Mononuclear cell (primary cell): ENCODE data around the gene FBXL2. TPM values are rescaled to one million over a fixed set of nuclear protein-coding genes. Genes with fewer than 3 reads are reported as not detected.
"Not testable (repeated sequence)": the region's sequence is repeated elsewhere in the genome, so short reads cannot be mapped to it uniquely, and the experiment has no call there.

Source experiments
- H3K27me3 ChIP-seq: 2 replicates; pipeline ENCODE4 v1.6.0; 2011; ENCODE audit warnings: low read length, control low read depth; ENCODE audit not compliant: insufficient read depth
- H3K4me1 ChIP-seq: 2 replicates; pipeline ENCODE4 v1.5.1; 2011; ENCODE audit warnings: mild to moderate bottlenecking, low read length, control low read depth; ENCODE audit not compliant: insufficient read depth
- H3K4me3 ChIP-seq: 2 replicates; pipeline ENCODE4 v1.5.1; 2011; ENCODE audit warnings: mild to moderate bottlenecking, low read length, moderate library complexity
- H3K9me3 ChIP-seq: 2 replicates; pipeline ENCODE4 v1.5.1; 2011; ENCODE audit warnings: low read depth, mild to moderate bottlenecking, control low read depth, low read length
- total RNA-seq: library from RNA; depleted of rRNA; stranded (reverse); fragments of >200 nt; gene quantifications from one replicate; pipeline ENCODE4 v1.2.3, GENCODE V29; 2012

Gene FBXL2
- total RNA-seq, 1 donor = 0.10 TPM

DNA sequence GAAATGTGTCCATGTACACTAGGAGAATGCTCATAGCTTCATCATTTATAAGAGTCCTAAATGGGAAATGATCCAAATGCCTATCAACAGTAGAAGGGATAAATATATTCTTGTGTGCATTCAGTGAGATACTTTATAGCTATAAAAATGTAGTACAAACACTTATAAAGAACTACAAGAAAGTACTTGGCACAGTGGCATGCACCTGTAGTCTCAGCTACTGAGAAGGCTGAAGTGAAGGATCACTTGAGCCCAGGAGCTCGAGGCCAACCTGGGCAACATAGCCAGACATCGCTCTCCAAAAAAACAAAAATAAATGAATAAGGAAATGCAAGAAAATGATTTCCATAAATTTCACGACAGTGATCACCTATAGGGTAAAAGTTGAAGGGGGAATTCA lies 3.6 kb upstream of the FBXL2 start:
- Histone ChIP-seq H3K4me1 (peaks cover 11% of the 10 kb centered on the region), H3K9me3 (no peaks in the 10 kb centered on the region), H3K4me3 (no peak overlapping the region), H3K27me3 (peaks cover 19% of the 10 kb centered on the region)

DNA sequence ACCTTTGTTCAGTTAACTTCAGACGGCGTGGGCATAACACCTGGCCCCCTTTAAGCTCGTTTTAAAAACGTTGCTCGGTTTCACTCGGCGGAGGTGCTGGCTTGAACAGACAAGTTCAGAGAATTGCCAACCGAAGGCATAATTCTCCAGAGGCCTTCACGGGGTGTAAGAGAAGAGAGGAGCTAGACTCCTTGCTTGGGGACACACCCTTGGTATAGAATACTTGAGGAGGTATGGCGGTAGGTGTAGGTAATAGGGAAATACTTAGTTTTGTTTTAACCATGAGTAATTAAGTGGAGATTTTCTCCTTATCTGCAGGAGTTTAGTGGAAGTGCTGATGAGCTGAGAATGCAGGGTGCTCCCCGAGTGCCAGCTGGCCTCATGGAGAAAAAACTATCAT lies 921 bp downstream of the FBXL2 start:
- H3K9me3 ChIP-seq = no peaks in the 10 kb centered on the region
- peaks cover 27% of the 10 kb centered on the region for H3K27me3 ChIP-seq
- H3K4me3 ChIP-seq = no peak overlapping the region
- H3K4me1 ChIP-seq = peaks cover 11% of the 10 kb centered on the region

- H3K9me3 ChIP-seq = peaks cover 5% of the 10 kb centered on the region
Observed at GRCh38 chr3:33287672-33288282, 10.5 kb downstream of the FBXL2 start.

DNA sequence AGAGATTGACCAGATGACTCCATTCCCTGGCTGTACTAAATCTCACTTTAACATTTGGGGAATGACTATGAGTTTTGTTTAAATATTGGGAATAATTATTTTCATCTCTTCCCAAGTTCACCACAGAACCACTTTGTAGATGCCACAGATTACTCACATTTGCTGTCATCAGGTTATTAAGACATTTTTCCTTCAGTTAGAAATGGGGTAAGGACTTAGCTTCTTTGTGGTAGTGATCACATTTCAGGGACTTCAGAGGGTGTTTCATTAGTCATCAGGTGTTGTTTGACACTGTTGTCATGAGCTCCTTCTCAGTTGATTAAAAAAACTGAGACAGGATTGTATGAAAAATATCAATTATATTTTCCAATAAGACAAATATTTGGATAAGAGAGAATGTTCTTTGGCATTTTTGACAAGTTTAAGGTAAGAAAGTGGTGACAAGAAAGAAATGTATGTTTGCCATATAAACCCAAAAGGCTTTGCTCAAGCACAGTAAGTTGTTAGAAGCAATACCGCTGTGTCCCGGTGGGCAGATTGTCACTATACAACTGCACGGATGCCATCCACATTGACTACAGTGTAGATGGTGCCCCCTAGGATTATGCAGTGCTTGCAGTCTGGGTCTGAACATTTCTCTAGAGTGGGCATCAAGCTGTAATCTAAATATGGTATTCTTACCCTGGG lies 22.3 kb downstream of the FBXL2 start:
- Histone ChIP-seq H3K9me3 (no peaks in the 10 kb centered on the region), H3K27me3 (no peaks in the 10 kb centered on the region), H3K4me1 (no peaks in the 10 kb centered on the region)

More at GRCh38 chr3:33287672-33288282, 10.5 kb downstream of the FBXL2 start:
- Histone ChIP-seq H3K27me3 (peaks cover 6% of the 10 kb centered on the region), H3K4me3 (no peak overlapping the region), H3K4me1 (no peaks in the 10 kb centered on the region)

GRCh38 chr3:33312361-33312760 lies 35.1 kb downstream of the FBXL2 start:
- Histone ChIP-seq H3K4me1 (no peaks in the 10 kb centered on the region), H3K9me3 (no peaks in the 10 kb centered on the region), H3K27me3 (no peaks in the 10 kb centered on the region), H3K4me3 (no peak overlapping the region)

More for the DNA sequence above, 22.3 kb downstream of the FBXL2 start:
- no peak overlapping the region for H3K4me3 ChIP-seq

- Histone ChIP-seq H3K4me3 (no peak overlapping the region), H3K4me1 (no peaks in the 10 kb centered on the region), H3K9me3 (no peaks in the 10 kb centered on the region), H3K27me3 (no peaks in the 10 kb centered on the region)
Observed at GRCh38 chr3:33313331-33313730, 36.1 kb downstream of the FBXL2 start.

- Histone ChIP-seq H3K9me3 (no peaks in the 10 kb centered on the region), H3K4me1 (no peaks in the 10 kb centered on the region), H3K4me3 (no peak overlapping the region), H3K27me3 (no peaks in the 10 kb centered on the region)
Observed at GRCh38 chr3:33314993-33315392, 37.8 kb downstream of the FBXL2 start.

DNA sequence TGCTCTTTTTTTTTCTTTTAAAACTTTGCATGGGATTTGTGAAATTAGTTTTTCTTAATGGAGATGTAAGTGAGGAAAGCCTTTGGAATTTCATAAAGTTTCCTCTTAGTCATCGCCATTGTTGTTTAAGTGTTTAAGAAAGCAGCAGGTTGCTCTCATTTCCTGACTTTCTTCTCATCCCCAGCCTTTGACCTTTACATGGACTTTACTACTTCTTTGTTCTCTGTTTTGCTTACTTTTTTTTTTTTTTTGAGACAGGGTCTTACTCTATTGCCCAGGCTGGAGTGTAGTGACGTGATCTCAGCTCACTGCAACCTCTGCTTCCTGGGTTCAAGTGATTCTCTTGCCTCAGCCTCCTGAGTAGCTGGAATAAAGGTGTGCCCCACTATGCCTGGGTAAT lies 38.6 kb downstream of the FBXL2 start:
- Histone ChIP-seq H3K4me1 (no peaks in the 10 kb centered on the region), H3K27me3 (no peaks in the 10 kb centered on the region), H3K4me3 (no peak overlapping the region), H3K9me3 (no peaks in the 10 kb centered on the region)

GRCh38 chr3:33317963-33318709 lies 40.9 kb downstream of the FBXL2 start:
- no peaks in the 10 kb centered on the region for H3K27me3 ChIP-seq
- no peaks in the 10 kb centered on the region for H3K9me3 ChIP-seq
- H3K4me1 ChIP-seq = no peaks in the 10 kb centered on the region
- H3K4me3 ChIP-seq = no peak overlapping the region

DNA sequence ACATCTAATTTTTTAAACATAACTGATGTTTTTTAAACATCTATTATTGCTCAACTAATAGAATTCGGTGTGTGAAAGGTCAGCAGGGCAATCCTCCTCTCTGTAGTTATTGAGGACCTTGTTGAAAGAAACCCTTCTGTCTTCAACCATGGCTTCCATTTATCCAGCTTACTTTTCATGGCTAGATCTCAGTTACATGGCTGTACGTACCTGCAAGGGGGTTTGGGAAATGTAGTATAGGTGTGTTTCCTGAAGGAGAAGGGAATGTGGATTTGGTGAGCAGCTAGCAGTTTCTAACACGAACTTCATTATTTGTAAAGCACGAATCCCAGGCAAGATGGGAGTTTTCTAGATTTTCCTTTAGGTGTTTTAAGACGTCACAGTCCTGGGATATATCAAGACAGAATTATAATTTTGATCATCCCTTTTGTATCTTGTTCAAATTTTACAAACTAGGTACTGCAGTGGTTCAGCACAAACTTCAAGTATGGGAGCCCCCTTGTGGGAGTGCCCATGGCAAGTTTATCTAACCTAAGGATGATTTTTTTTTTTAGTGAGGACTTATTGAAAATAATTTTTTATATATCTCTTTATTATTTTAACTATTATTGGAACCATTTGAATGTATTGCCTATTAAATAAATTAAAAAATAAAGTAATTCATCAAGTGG lies 41.6 kb downstream of the FBXL2 start:
- no peaks in the 10 kb centered on the region for H3K4me1 ChIP-seq
- no peak overlapping the region for H3K4me3 ChIP-seq
- H3K27me3 ChIP-seq = no peaks in the 10 kb centered on the region
- no peaks in the 10 kb centered on the region for H3K9me3 ChIP-seq

DNA sequence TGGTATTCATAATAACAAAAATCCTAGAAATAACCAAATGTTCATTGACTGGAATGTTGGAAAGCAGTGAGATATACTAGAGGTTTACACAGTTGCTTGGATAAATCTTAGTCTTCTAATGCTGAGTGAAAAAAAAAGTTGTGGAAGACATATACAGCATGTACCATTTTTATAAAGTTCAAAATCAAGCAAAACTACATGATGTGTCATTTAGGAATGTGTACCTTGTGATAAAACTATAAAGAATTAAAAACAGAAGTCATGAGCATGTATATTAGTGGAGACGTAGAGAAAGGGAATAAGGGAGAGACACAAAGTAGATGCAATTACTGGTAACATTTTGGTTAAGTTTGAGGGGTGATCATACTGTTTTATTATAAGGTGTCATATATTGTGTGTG lies 45.2 kb downstream of the FBXL2 start:
- Histone ChIP-seq H3K4me1 (no peaks in the 10 kb centered on the region), H3K27me3 (no peaks in the 10 kb centered on the region), H3K9me3 (no peaks in the 10 kb centered on the region), H3K4me3 (no peak overlapping the region)

GRCh38 chr3:33331414-33331813 lies 54.2 kb downstream of the FBXL2 start:
- no peaks in the 10 kb centered on the region for H3K27me3 ChIP-seq
- peaks cover 9% of the 10 kb centered on the region for H3K9me3 ChIP-seq
- H3K4me3 ChIP-seq = no peak overlapping the region
- H3K4me1 ChIP-seq = no peaks in the 10 kb centered on the region

DNA sequence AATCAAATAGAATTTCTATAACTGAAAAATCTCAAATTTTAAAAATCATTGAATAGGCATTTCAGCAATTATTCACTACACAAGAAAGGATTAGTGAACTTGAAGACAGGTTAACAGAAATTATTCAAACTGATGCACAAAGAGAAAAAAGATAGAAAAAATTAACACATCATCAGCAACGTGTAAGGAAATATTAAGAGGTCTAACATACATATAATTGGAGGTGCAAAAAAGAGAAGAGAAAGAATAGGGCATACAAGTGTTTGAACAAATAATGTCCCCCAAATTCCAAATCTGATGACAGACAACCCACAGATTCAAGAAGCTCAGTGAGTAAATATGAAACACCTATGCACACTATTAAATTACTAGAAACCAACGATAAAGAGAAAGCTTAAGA lies 57.1 kb downstream of the FBXL2 start:
- H3K4me1 ChIP-seq = no peaks in the 10 kb centered on the region
- H3K4me3 ChIP-seq = no peak overlapping the region
- peaks cover 9% of the 10 kb centered on the region for H3K9me3 ChIP-seq
- no peaks in the 10 kb centered on the region for H3K27me3 ChIP-seq

DNA sequence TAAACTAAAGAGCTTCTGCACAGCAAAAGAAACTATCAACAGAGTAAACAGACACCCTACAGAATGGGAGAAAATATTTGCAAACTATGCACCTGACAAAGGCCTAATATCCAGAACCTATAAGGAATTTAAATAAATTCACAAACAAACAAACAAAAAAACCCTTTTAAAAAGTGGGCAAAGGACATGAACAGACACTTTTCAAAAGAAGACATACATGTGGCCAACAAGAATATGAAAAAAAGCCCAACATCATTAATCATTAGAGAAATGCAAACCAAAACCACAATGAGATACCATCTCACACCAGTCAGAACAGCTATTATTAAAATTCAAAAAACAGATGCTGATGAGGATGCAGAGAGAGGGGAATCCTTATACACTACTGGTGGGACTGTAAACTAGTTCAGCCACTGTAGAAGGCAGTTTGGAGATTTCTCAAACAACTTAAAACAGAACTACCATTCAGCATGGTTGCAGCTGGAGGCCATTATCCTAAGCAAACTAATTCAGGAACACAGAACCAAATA lies 61.8 kb downstream of the FBXL2 start:
- not testable (repeated sequence) for H3K4me1 ChIP-seq, H3K9me3 ChIP-seq, H3K4me3 ChIP-seq, H3K27me3 ChIP-seq

DNA sequence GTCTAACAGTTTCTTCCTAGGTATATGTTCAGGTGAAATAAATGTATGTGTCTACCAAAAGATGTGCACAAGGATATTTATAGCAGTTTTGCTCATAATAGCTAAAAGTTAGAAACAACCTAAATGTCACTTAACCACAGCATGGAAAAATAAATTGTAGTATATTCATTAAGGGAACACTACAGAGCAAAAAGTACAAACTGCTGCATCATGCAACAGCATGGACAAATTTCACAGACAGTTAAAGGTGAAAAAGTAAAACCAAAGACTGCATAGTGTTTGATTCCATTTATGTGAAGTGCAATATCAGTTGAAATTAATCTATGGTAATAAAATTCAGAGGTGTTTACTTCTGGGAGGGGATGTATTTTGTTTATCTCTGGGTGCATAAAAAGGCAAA lies 62.5 kb downstream of the FBXL2 start:
- Histone ChIP-seq H3K4me1 (no peaks in the 10 kb centered on the region), H3K4me3 (no peak overlapping the region), H3K9me3 (no peaks in the 10 kb centered on the region), H3K27me3 (no peaks in the 10 kb centered on the region)
